WERI-Rb-1 (cell line): ENCODE measurements around the gene LPAR3.

Source experiments
- DNase-seq: peaks from one replicate; pipeline ENCODE4 v3.0.0-alpha.2; 2020
- H3K27ac ChIP-seq: fragments of 250-450 bp; sonication (Bioruptor Pico); 2 replicates; pipeline ENCODE4 v1.5.1; 2020; ENCODE audit warnings: mild to moderate bottlenecking, moderate library complexity
- H3K27me3 ChIP-seq: fragments of 250-450 bp; sonication (Bioruptor Pico); 2 replicates; pipeline ENCODE4 v1.5.1; 2021; ENCODE audit warnings: mild to moderate bottlenecking, low read depth, moderate library complexity; ENCODE audit not compliant: insufficient read depth, severe bottlenecking
- H3K36me3 ChIP-seq: fragments of 250-450 bp; sonication (Bioruptor Pico); 2 replicates; pipeline ENCODE4 v1.5.1; 2020; ENCODE audit warnings: mild to moderate bottlenecking, moderate library complexity
- H3K4me3 ChIP-seq: 2 replicates; pipeline ENCODE4 v1.5.1; 2011; ENCODE audit warnings: low read depth, mild to moderate bottlenecking, control low read depth, low read length
- H3K9me3 ChIP-seq: fragments of 250-450 bp; sonication (Bioruptor Pico); 2 replicates; pipeline ENCODE4 v1.5.1; 2021; ENCODE audit warnings: mild to moderate bottlenecking, moderate library complexity; ENCODE audit not compliant: severe bottlenecking
- CTCF ChIP-seq: IDR thresholded peaks from 2 replicates; pipeline ENCODE4 v1.5.1; 2011; ENCODE audit warnings: low read depth, mild to moderate bottlenecking, control low read depth, inconsistent platforms, low read length

The LPAR3 gene

GRCh38 chr1:84781946-84782771, 110.8 kb downstream of the LPAR3 start:
- Histone ChIP-seq H3K27ac (no peak overlapping the region), H3K36me3 (no peaks in the 10 kb centered on the region), H3K4me3 (no peak overlapping the region), H3K9me3 (no peaks in the 10 kb centered on the region), H3K27me3 (no peaks in the 10 kb centered on the region)
- peak; percentile 65 for DNase-seq
- peak; percentile 65 for TF ChIP-seq CTCF

GRCh38 chr1:84780000-84780716, 112.8 kb downstream of the LPAR3 start:
- no peak for TF ChIP-seq CTCF
- H3K36me3 ChIP-seq, result no peaks in the 10 kb centered on the region
- no peak for DNase-seq
- H3K9me3 ChIP-seq, result no peaks in the 10 kb centered on the region
- no peak overlapping the region for H3K4me3 ChIP-seq
- no peak overlapping the region for H3K27ac ChIP-seq
- no peaks in the 10 kb centered on the region for H3K27me3 ChIP-seq

GRCh38 chr1:84776639-84777038, 116.4 kb downstream of the LPAR3 start:
- H3K36me3 ChIP-seq, result no peaks in the 10 kb centered on the region
- H3K4me3 ChIP-seq, result no peak overlapping the region
- no peaks in the 10 kb centered on the region for H3K27me3 ChIP-seq
- H3K27ac ChIP-seq, result no peak overlapping the region
- no peak for DNase-seq
- H3K9me3 ChIP-seq, result no peaks in the 10 kb centered on the region
- no peak for TF ChIP-seq CTCF

GRCh38 chr1:84775535-84775920, 117.5 kb downstream of the LPAR3 start:
- Histone ChIP-seq H3K4me3 (no peak overlapping the region), H3K27me3 (no peaks in the 10 kb centered on the region), H3K27ac (no peak overlapping the region), H3K36me3 (no peaks in the 10 kb centered on the region), H3K9me3 (no peaks in the 10 kb centered on the region)
- TF ChIP-seq CTCF, result no peak
- DNase-seq, result no peak

GRCh38 chr1:84774669-84775534, 118.1 kb downstream of the LPAR3 start:
- no peaks in the 10 kb centered on the region for H3K36me3 ChIP-seq
- H3K9me3 ChIP-seq, result no peaks in the 10 kb centered on the region
- no peak for DNase-seq
- TF ChIP-seq CTCF, result peak; percentile 45; the same call in 1 of the 2 replicates
- H3K4me3 ChIP-seq, result no peak overlapping the region
- H3K27ac ChIP-seq, result no peak overlapping the region
- no peaks in the 10 kb centered on the region for H3K27me3 ChIP-seq
